H9 (cell line): ENCODE results near the gene METTL25B. TPM values are rescaled to one million over a fixed set of nuclear protein-coding genes. Genes with fewer than 3 reads are reported as not detected.

ENCODE experiments used
- DNase-seq: peaks from one replicate; pipeline ENCODE4 v3.0.0-alpha.2; 2017
- H2AFZ ChIP-seq: one replicate; pipeline ENCODE4 v1.6.1; 2013; ENCODE audit warnings: mild to moderate bottlenecking, low read length, control low read depth, moderate library complexity
- H2AK5ac ChIP-seq: 2 replicates; pipeline ENCODE4 v1.6.1; 2013; ENCODE audit warnings: low read length, control low read depth, mixed read lengths; ENCODE audit not compliant: insufficient read length
- H2BK120ac ChIP-seq: one replicate; pipeline ENCODE4 v1.6.1; 2013; ENCODE audit warnings: low read depth, mild to moderate bottlenecking, low read length, control low read depth, inconsistent platforms; ENCODE audit not compliant: poor library complexity, severe bottlenecking
- H2BK12ac ChIP-seq: 2 replicates; pipeline ENCODE4 v1.6.1; 2013; ENCODE audit warnings: low read length, control low read depth, mixed read lengths, low read depth; ENCODE audit not compliant: insufficient read length
- H2BK15ac ChIP-seq: 2 replicates; pipeline ENCODE4 v1.6.1; 2013; ENCODE audit warnings: low read depth, low read length, control low read depth
- H2BK20ac ChIP-seq: one replicate; pipeline ENCODE4 v1.6.1; 2013; ENCODE audit warnings: low read depth, mild to moderate bottlenecking, low read length, control low read depth, inconsistent platforms; ENCODE audit not compliant: poor library complexity, severe bottlenecking
- H2BK5ac ChIP-seq: 2 replicates; pipeline ENCODE4 v1.6.1; 2013; ENCODE audit warnings: low read length, control low read depth, mixed read lengths; ENCODE audit not compliant: insufficient read length
- H3K14ac ChIP-seq: 2 replicates; pipeline ENCODE4 v1.6.1; 2013; ENCODE audit warnings: low read length, control low read depth; ENCODE audit not compliant: insufficient read depth
- H3K18ac ChIP-seq: 2 replicates; pipeline ENCODE4 v1.6.1; 2013; ENCODE audit warnings: low read depth, mild to moderate bottlenecking, mixed read lengths, low read length, control low read depth; ENCODE audit not compliant: insufficient read length
- H3K23ac ChIP-seq: 2 replicates; pipeline ENCODE4 v1.6.1; 2013; ENCODE audit warnings: low read length, control low read depth, mixed read lengths, low read depth; ENCODE audit not compliant: insufficient read length
- H3K23me2 ChIP-seq: 2 replicates; pipeline ENCODE4 v1.6.1; 2013; ENCODE audit warnings: low read depth, mild to moderate bottlenecking, mixed read lengths, low read length, control low read depth; ENCODE audit not compliant: insufficient read length, poor library complexity, severe bottlenecking
- H3K27ac ChIP-seq: 2 replicates; pipeline ENCODE4 v1.5.1; 2013; ENCODE audit warnings: low read length, control low read depth, mixed read lengths, low read depth; ENCODE audit not compliant: insufficient read length
- H3K27me3 ChIP-seq: 2 replicates; pipeline ENCODE4 v1.6.1; 2013; ENCODE audit warnings: low read length, control low read depth, inconsistent platforms; ENCODE audit not compliant: insufficient read depth
- H3K4ac ChIP-seq: 2 replicates; pipeline ENCODE4 v1.6.1; 2013; ENCODE audit warnings: low read depth, mild to moderate bottlenecking, control low read depth, inconsistent platforms, low read length, moderate library complexity
- H3K4me1 ChIP-seq: 2 replicates; pipeline ENCODE4 v1.6.1; 2013; ENCODE audit warnings: low read length, control low read depth, inconsistent platforms; ENCODE audit not compliant: insufficient read depth
- H3K4me2 ChIP-seq: 2 replicates; pipeline ENCODE4 v1.6.1; 2013; ENCODE audit warnings: low read length, control low read depth, mixed read lengths; ENCODE audit not compliant: insufficient read length, insufficient read depth
- H3K56ac ChIP-seq: 2 replicates; pipeline ENCODE4 v1.6.1; 2013; ENCODE audit warnings: low read depth, mild to moderate bottlenecking, mixed read lengths, low read length, control low read depth; ENCODE audit not compliant: insufficient read length
- H3K79me1 ChIP-seq: 2 replicates; pipeline ENCODE4 v1.6.1; 2013; ENCODE audit warnings: low read depth, mild to moderate bottlenecking, moderate library complexity, low read length, control low read depth, inconsistent platforms; ENCODE audit not compliant: insufficient read depth, poor library complexity, severe bottlenecking
- H3K79me2 ChIP-seq: 2 replicates; pipeline ENCODE4 v1.6.1; 2013; ENCODE audit warnings: low read length, control low read depth, inconsistent platforms; ENCODE audit not compliant: insufficient read depth
- H3K9ac ChIP-seq: 2 replicates; pipeline ENCODE4 v1.6.1; 2013; ENCODE audit warnings: low read length, control low read depth, mixed read lengths; ENCODE audit not compliant: insufficient read length; ENCODE audit errors: extremely low read depth
- H3K9me3 ChIP-seq: one replicate; pipeline ENCODE4 v1.6.1; 2013; ENCODE audit warnings: low read depth, low read length, inconsistent platforms; ENCODE audit not compliant: control insufficient read depth
- H3T11ph ChIP-seq: one replicate; pipeline ENCODE4 v1.6.1; 2013; ENCODE audit warnings: mild to moderate bottlenecking, low read length, control low read depth, inconsistent platforms
- H4K20me1 ChIP-seq: one replicate; pipeline ENCODE4 v1.6.1; 2013; ENCODE audit not compliant: control insufficient read depth, insufficient read length, insufficient read depth
- H4K5ac ChIP-seq: 2 replicates; pipeline ENCODE4 v1.6.1; 2013; ENCODE audit warnings: low read depth, mild to moderate bottlenecking, mixed read lengths, low read length, control low read depth; ENCODE audit not compliant: insufficient read length
- H4K8ac ChIP-seq: replicated peaks from 2 replicates; pipeline ENCODE4 v1.6.1; 2013; ENCODE audit warnings: low read length, control low read depth, mixed read lengths, low read depth; ENCODE audit not compliant: insufficient read length
- H4K91ac ChIP-seq: 2 replicates; pipeline ENCODE4 v1.6.1; 2013; ENCODE audit warnings: low read depth, mild to moderate bottlenecking, moderate library complexity, mixed read lengths, low read length, control low read depth; ENCODE audit not compliant: insufficient read length
- H3K27ac Mint-ChIP-seq, 3 experiments: 2 replicates in 2 of 3; 3 replicates in 1 of 3; pipeline ENCODE4 v1.8.0; 2020 to 2021; ENCODE audit warnings: mixed read lengths in 3 of 3, mild to moderate bottlenecking in 1 of 3, moderate library complexity in 1 of 3
- H3K27me3 Mint-ChIP-seq: 2 replicates; pipeline ENCODE4 v1.8.0; 2021; ENCODE audit warnings: low read depth, mild to moderate bottlenecking, moderate library complexity, mixed read lengths
- H3K36me3 Mint-ChIP-seq, 3 experiments: 2 replicates in 2 of 3; 3 replicates in 1 of 3; pipeline ENCODE4 v1.8.0; 2020 to 2021; ENCODE audit warnings: low read depth in 3 of 3, mixed read lengths in 3 of 3; ENCODE audit not compliant: insufficient read depth in 1 of 3
- H3K4me1 Mint-ChIP-seq, 2 experiments: 2 replicates each; pipeline ENCODE4 v1.8.0; 2020; ENCODE audit warnings: mixed read lengths in 2 of 2
- H3K4me3 Mint-ChIP-seq, 2 experiments: 2 replicates in 1 of 2; 3 replicates in 1 of 2; pipeline ENCODE4 v1.8.0; 2020 to 2021; ENCODE audit warnings: mild to moderate bottlenecking in 2 of 2, mixed read lengths in 2 of 2, moderate library complexity in 1 of 2
- H3K9me3 Mint-ChIP-seq, 2 experiments: 2 replicates in 1 of 2; 3 replicates in 1 of 2; pipeline ENCODE4 v1.8.0; 2020; ENCODE audit warnings: mild to moderate bottlenecking in 2 of 2, mixed read lengths in 2 of 2, moderate library complexity in 1 of 2
- CTCF ChIP-seq: fragments of 200-600 bp; sonication (generic); conservative IDR thresholded peaks from 3 replicates; pipeline ENCODE4 v1.8.0; 2021; ENCODE audit warnings: antibody characterized with exemption, mild to moderate bottlenecking
- WGBS: extraction: QIAGEN DNeasy Blood & Tissue Kit; methylation state at CpG from one replicate; pipeline ENCODE4 v1.1.7; 2013; ENCODE audit warnings: missing lambda C conversion rate, low lambda C conversion rate, mixed read lengths; ENCODE audit not compliant: insufficient read length; ENCODE audit errors: extremely low coverage; 5-methylcytosine and 5-hydroxymethylcytosine counted together
- total RNA-seq: library from RNA; stranded (reverse); gene quantifications from 2 replicates; pipeline ENCODE4 v1.2.1, GENCODE V29; 2021

The METTL25B gene
- total RNA-seq, 1 experiment from 2014 or later = 26.2 TPM

DNA sequence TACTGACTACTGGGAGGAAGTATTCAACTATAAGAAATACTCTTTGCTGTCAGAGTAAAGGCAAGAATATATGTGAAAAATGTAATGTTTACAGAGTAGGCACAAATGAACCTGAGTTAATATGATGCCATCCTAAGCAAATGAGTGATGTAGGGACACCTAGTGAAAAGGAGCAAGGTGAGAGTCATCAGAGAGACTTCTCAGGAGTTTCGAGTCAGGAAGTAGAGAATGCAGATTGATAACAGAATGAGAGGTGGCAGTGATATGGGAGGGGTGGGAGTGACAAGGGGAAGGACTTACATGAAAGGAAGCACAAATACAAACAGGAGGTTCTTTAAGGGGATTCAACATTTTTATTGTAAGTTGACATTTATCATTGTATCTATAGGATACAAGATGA, 49.3 kb downstream of the METTL25B start:
- peaks cover 0 to 5% of the 10 kb centered on the region in 2 experiments; a peak in 2 of 4 replicates for H3K4me1 Mint-ChIP-seq
- no peak overlapping the region for H3K23ac ChIP-seq
- H2BK5ac ChIP-seq = no peak overlapping the region
- H3K14ac ChIP-seq = no peak overlapping the region
- no peak overlapping the region for H4K91ac ChIP-seq
- no peaks in the 10 kb centered on the region for H3K9me3 Mint-ChIP-seq
- no peak overlapping the region for H3T11ph ChIP-seq
- H3K27me3 ChIP-seq = no peaks in the 10 kb centered on the region
- no peaks in the 10 kb centered on the region for H3K9me3 ChIP-seq
- no peak overlapping the region for H4K8ac ChIP-seq
- H3K4me3 Mint-ChIP-seq = no peak overlapping the region
- no peaks in the 10 kb centered on the region for H3K27me3 Mint-ChIP-seq
- no peak overlapping the region for H2BK120ac ChIP-seq
- TF ChIP-seq CTCF = no peak
- H3K4ac ChIP-seq = no peak overlapping the region
- H3K36me3 Mint-ChIP-seq = peaks cover 8 to 28% (median 21%) of the 10 kb centered on the region in 3 experiments; a peak in 6 of 7 replicates
- H3K79me1 ChIP-seq = peaks cover 19% of the 10 kb centered on the region
- no peak overlapping the region for H2BK15ac ChIP-seq
- no peak overlapping the region for H2BK20ac ChIP-seq
- no peak overlapping the region for H3K56ac ChIP-seq
- no peak overlapping the region for H2AK5ac ChIP-seq
- no peak overlapping the region for H3K9ac ChIP-seq
- no peak overlapping the region for H3K27ac Mint-ChIP-seq
- H3K79me2 ChIP-seq = peaks cover 24% of the 10 kb centered on the region; the same call in 1 of the 2 replicates
- H2AFZ ChIP-seq = no peak overlapping the region
- DNase-seq = no peak
- H4K20me1 ChIP-seq = no peaks in the 10 kb centered on the region
- no peak overlapping the region for H3K18ac ChIP-seq
- H3K23me2 ChIP-seq = no peaks in the 10 kb centered on the region
- H3K4me1 ChIP-seq = no peaks in the 10 kb centered on the region
- H4K5ac ChIP-seq = no peak overlapping the region
- H2BK12ac ChIP-seq = no peak overlapping the region
- no CpG with 5 or more reads among the region's 1 CpG for WGBS
- no peak overlapping the region for H3K27ac ChIP-seq
- no peak overlapping the region for H3K4me2 ChIP-seq
